Astrocyte (in vitro differentiated cells and primary cell): ENCODE measurements around the gene PRR5L.

ENCODE experiments used
- EZH2 ChIP-seq: IDR thresholded peaks from 2 replicates; pipeline ENCODE4 v1.6.1; 2012; ENCODE audit warnings: mild to moderate bottlenecking, low read length, inconsistent platforms; ENCODE audit not compliant: insufficient read depth
- TF ChIP-seq, protein P1 (sequence below): IDR thresholded peaks from 2 replicates; pipeline ENCODE4 v1.5.1; 2011; ENCODE audit warnings: low read depth, mild to moderate bottlenecking, inconsistent platforms, low read length, moderate library complexity; ENCODE audit not compliant: insufficient read depth

DNA sequence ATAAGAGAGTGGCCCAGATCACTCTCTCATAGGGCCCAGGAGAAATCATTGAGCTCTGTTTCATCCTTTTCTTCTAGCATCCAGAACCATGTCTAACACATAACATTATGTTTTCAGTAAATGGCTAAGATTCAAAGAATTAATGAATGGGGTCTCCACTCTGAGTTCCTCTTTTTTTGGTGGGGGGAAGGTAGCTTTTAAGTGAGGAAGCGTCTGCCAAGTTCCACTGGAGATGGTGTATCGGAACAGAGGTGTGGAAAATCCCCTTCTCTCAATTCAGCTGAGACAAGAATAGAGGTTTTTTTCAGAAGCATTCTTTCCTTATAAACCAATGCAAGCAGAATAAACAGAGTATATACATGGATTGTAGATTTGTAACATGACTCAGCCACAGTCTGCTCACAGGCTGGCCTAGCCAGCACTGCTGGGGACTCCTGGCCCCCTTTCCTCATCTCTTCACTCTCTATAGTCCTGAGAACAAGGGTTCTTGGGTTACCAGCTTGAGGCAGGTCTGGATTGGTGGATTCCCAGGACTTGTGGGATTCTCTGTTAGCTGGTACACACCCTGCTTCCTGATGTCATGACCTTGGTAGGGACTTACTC is 116.8 kb downstream of the PRR5L start:
- TF ChIP-seq, protein P1, sequence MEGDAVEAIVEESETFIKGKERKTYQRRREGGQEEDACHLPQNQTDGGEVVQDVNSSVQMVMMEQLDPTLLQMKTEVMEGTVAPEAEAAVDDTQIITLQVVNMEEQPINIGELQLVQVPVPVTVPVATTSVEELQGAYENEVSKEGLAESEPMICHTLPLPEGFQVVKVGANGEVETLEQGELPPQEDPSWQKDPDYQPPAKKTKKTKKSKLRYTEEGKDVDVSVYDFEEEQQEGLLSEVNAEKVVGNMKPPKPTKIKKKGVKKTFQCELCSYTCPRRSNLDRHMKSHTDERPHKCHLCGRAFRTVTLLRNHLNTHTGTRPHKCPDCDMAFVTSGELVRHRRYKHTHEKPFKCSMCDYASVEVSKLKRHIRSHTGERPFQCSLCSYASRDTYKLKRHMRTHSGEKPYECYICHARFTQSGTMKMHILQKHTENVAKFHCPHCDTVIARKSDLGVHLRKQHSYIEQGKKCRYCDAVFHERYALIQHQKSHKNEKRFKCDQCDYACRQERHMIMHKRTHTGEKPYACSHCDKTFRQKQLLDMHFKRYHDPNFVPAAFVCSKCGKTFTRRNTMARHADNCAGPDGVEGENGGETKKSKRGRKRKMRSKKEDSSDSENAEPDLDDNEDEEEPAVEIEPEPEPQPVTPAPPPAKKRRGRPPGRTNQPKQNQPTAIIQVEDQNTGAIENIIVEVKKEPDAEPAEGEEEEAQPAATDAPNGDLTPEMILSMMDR = no peak
- no peak for TF ChIP-seq EZH2
